Progenitor cell of endocrine pancreas (in vitro differentiated cells): ENCODE results near the gene GGACT. TPM values are rescaled to one million over a fixed set of nuclear protein-coding genes. Genes with fewer than 3 reads are reported as not detected.

Experiments
- DNase-seq: peaks from one replicate; pipeline ENCODE4 v3.0.0; 2021; ENCODE audit warnings: low spot score; ENCODE audit not compliant: unreplicated experiment
- H3K27ac Mint-ChIP-seq: 2 replicates; pipeline ENCODE4 v1.8.0; 2021; ENCODE audit warnings: mild to moderate bottlenecking, moderate library complexity, mixed read lengths
- H3K27me3 Mint-ChIP-seq: 2 replicates; pipeline ENCODE4 v1.8.0; 2021; ENCODE audit warnings: mixed read lengths
- H3K36me3 Mint-ChIP-seq: 2 replicates; pipeline ENCODE4 v1.8.0; 2022; ENCODE audit warnings: mixed read lengths; ENCODE audit not compliant: insufficient read depth
- H3K4me1 Mint-ChIP-seq: 2 replicates; pipeline ENCODE4 v1.8.0; 2021; ENCODE audit warnings: low read depth, mixed read lengths
- H3K4me3 Mint-ChIP-seq: 2 replicates; pipeline ENCODE4 v1.8.0; 2021; ENCODE audit warnings: low read depth, mild to moderate bottlenecking, moderate library complexity, mixed read lengths
- H3K9me3 Mint-ChIP-seq: 2 replicates; pipeline ENCODE4 v1.8.0; 2021; ENCODE audit warnings: low read depth, mixed read lengths
- CTCF ChIP-seq: fragments of 200-600 bp; sonication (generic); IDR thresholded peaks from one replicate; pipeline ENCODE4 v1.5.0; 2021; ENCODE audit warnings: antibody characterized with exemption, mild to moderate bottlenecking; ENCODE audit not compliant: unreplicated experiment
- total RNA-seq: library from RNA; stranded (reverse); gene quantifications from 2 replicates; pipeline ENCODE4 v1.2.1, GENCODE V29; 2021

The GGACT gene
- total RNA-seq, 1 donor from 2014 or later: 3.7 TPM

GRCh38 chr13:100497389-100497788, 91.2 kb downstream of the GGACT start:
- no peak overlapping the region for H3K27ac Mint-ChIP-seq
- H3K4me3 Mint-ChIP-seq: no peak overlapping the region

GRCh38 chr13:100495455-100495854, 93.1 kb downstream of the GGACT start:
- TF ChIP-seq CTCF: no peak
- DNase-seq: no peak
- H3K4me3 Mint-ChIP-seq: no peak overlapping the region
- H3K27ac Mint-ChIP-seq: no peak overlapping the region
- H3K36me3 Mint-ChIP-seq: peaks cover 4% of the 10 kb centered on the region
- no peaks in the 10 kb centered on the region for H3K27me3 Mint-ChIP-seq
- peaks cover 11% of the 10 kb centered on the region for H3K4me1 Mint-ChIP-seq
- no peaks in the 10 kb centered on the region for H3K9me3 Mint-ChIP-seq

More at GRCh38 chr13:100497389-100497788, 91.2 kb downstream of the GGACT start:
- Mint-ChIP-seq H3K27me3 (no peaks in the 10 kb centered on the region), H3K4me1 (no peaks in the 10 kb centered on the region), H3K9me3 (no peaks in the 10 kb centered on the region), H3K36me3 (peaks cover 3% of the 10 kb centered on the region)
- no peak for TF ChIP-seq CTCF
- no peak for DNase-seq

GRCh38 chr13:100493418-100493817, 95.2 kb downstream of the GGACT start:
- TF ChIP-seq CTCF: no peak
- peaks cover 12% of the 10 kb centered on the region for H3K4me1 Mint-ChIP-seq
- no peaks in the 10 kb centered on the region for H3K27me3 Mint-ChIP-seq
- no peak overlapping the region for H3K27ac Mint-ChIP-seq
- H3K9me3 Mint-ChIP-seq: no peaks in the 10 kb centered on the region
- no peak overlapping the region for H3K4me3 Mint-ChIP-seq
- DNase-seq: no peak
- H3K36me3 Mint-ChIP-seq: peaks cover 4% of the 10 kb centered on the region

GRCh38 chr13:100491164-100491842, 97.3 kb downstream of the GGACT start:
- TF ChIP-seq CTCF: no peak
- Mint-ChIP-seq H3K9me3 (no peaks in the 10 kb centered on the region), H3K4me1 (peaks cover 12% of the 10 kb centered on the region), H3K27ac (peak overlapping the region; percentile 20), H3K27me3 (no peaks in the 10 kb centered on the region), H3K4me3 (no peak overlapping the region), H3K36me3 (peaks cover 4% of the 10 kb centered on the region)
- no peak for DNase-seq

GRCh38 chr13:100490692-100491091, 97.9 kb downstream of the GGACT start:
- Mint-ChIP-seq H3K27ac (no peak overlapping the region), H3K9me3 (no peaks in the 10 kb centered on the region), H3K4me3 (no peak overlapping the region), H3K36me3 (peaks cover 3% of the 10 kb centered on the region), H3K27me3 (no peaks in the 10 kb centered on the region), H3K4me1 (peaks cover 12% of the 10 kb centered on the region)
- TF ChIP-seq CTCF: no peak
- no peak for DNase-seq
